Measurements from ENCODE around the gene FOXE1.

GRCh38 chr9:97880336-97880735, 27.3 kb downstream of the FOXE1 start:
- TF ChIP-seq CTCF (IDR thresholded peaks at IDR 0.05) (no peak), ZFX (IDR thresholded peaks at IDR 0.05; ENCODE audit: borderline replicate concordance) (no peak)
